ENCODE data around the gene EXOC1L. TPM values are rescaled to one million over a fixed set of nuclear protein-coding genes. Genes with fewer than 3 reads are reported as not detected.

Gene EXOC1L
- total and polyA plus RNA-seq, 9 of the 15 experiments (the other 6 are each of a cell fraction or from before 2014, with no cell fraction given) = 0.38 to 3.9 (median 1.0) TPM; not detected in 1

DNA sequence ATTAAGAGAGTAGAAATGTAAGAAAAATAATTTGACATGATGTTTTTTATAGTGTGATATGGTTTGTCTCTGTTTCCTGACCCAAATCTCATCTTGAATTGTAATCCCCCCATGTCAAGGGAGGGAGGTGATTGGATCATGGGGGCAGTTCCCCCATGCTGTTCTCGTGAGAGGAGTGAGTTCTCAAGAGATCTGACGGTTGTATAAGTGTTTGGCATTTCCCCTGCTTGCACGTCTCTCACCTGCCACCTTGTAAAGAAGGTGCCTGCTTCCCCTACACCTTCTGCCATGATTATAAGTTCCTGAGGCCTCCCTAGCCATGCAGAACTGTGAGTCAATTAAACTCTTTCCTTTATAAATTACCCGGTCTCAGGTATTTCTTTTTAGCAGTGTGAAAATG lies 34.8 kb upstream of the EXOC1L start:
- Histone ChIP-seq H3K4me1 (replicated peaks in 1 of 2; ENCODE audit: control insufficient read depth in 2 of 2, insufficient read depth in 2 of 2, low read length in 2 of 2) (no peaks in the 10 kb centered on the region; a peak in 1 of 5 replicates), H3K9me1 (ENCODE audit: control insufficient read depth, insufficient read depth, low read length) (no peaks in the 10 kb centered on the region), H4K20me1 (replicated peaks; ENCODE audit: control insufficient read depth, insufficient read depth, low read length) (no peaks in the 10 kb centered on the region), H3K9me3 (replicated peaks; ENCODE audit: control insufficient read depth, insufficient read depth, low read depth, low read length) (no peaks in the 10 kb centered on the region), H3K27me3 (ENCODE audit: control insufficient read depth in 2 of 2, insufficient read depth in 2 of 2, low read length in 2 of 2) (no peaks in the 10 kb centered on the region), H3K79me2 (ENCODE audit: control insufficient read depth, insufficient read depth, low read length) (no peaks in the 10 kb centered on the region), H2AFZ (ENCODE audit: low read depth, low read length) (no peak overlapping the region; the same call in 1 of the 2 replicates), H3K9ac (ENCODE audit: insufficient read depth in 1 of 2, low read depth in 2 of 2, low read length in 2 of 2) (no peak overlapping the region), H3K27ac (ENCODE audit: extremely low read depth, low read depth, low read length) (no peak overlapping the region), H3K4me3 (no peak overlapping the region), H3K4me2 (ENCODE audit: insufficient read depth, low read length) (no peak overlapping the region), H3K36me3 (ENCODE audit: control insufficient read depth, insufficient read depth, low read length) (no peaks in the 10 kb centered on the region)
- TF ChIP-seq CBX1 (IDR thresholded peaks at IDR 0.05; ENCODE audit: low read depth) (no peak), CHD2 (IDR thresholded peaks at IDR 0.05; ENCODE audit: low read depth, low read length) (peak; percentile 79)
- ChIA-PET POLR2A (no interaction called here), CTCF (ENCODE audit: low intra/inter-chr PET ratio) (no interaction called here)
- 11% methylated on average over 4 of the region's 4 CpGs for WGBS (ENCODE audit: insufficient coverage, low coverage, missing lambda C conversion rate)
- ATAC-seq = no peak
- in situ Hi-C loops (cut with MboI) (no loop called here), intact Hi-C loops (cut with micrococcal nuclease) (no loop called here)
- no peak for DNase-seq (ENCODE audit: extremely low read depth in 1 of 4, low spot score in 3 of 4)
- no TSS peak for BruUV-seq (replicated peaks)
- FAIRE-seq = no peak

DNA sequence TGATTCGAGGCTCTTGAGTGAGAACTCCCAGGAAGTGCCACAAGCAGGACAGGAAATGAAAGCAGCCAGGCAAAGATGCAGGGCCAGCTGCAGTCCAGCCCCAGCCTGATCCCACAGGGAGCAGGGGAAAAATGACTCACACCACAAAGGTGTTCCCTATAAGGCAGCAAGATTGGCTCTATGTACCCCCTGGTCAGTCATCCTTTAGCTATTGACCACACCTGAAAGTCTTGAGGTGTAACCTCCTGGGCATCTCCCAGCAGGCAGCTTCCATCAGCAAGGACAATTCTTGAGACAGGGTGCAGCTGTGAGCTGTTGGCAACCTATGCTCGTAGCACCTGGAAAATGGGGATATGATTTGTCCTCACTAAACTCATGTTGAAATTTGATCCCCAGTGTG lies 27.9 kb upstream of the EXOC1L start:
- intact Hi-C loops (cut with micrococcal nuclease) (no loop called here), in situ Hi-C loops (cut with MboI) (no loop called here)
- TF ChIP-seq GABPA (tag; conservative IDR thresholded peaks at IDR 0.05; ENCODE audit: low read depth) (0 out of 2 replicates have a peak, but pooled peaks have one; percentile 29), TBP (optimal IDR thresholded peaks at IDR 0.05; ENCODE audit: low read depth, low read length) (no peak), ZNF445 (CRISPR knock-in tag; IDR thresholded peaks at IDR 0.05; ENCODE audit: low read depth) (no peak), DIDO1 (tag; IDR thresholded peaks at IDR 0.05; ENCODE audit: low read depth) (no peak)
- CTCF ChIA-PET (ENCODE audit: low intra/inter-chr PET ratio) = no interaction called here
- Histone ChIP-seq H3K9me1 (ENCODE audit: control insufficient read depth, insufficient read depth, low read length) (no peaks in the 10 kb centered on the region), H2AFZ (ENCODE audit: low read depth, low read length) (peak overlapping the region; percentile 7; the same call in 1 of the 2 replicates), H3K9me3 (replicated peaks; ENCODE audit: control insufficient read depth, insufficient read depth, low read depth, low read length) (no peaks in the 10 kb centered on the region), H3K27me3 (ENCODE audit: control insufficient read depth in 2 of 2, insufficient read depth in 2 of 2, low read length in 2 of 2) (no peaks in the 10 kb centered on the region; a peak in 1 of 5 replicates), H3K4me3 (no peak overlapping the region), H4K20me1 (replicated peaks; ENCODE audit: control insufficient read depth, insufficient read depth, low read length) (no peaks in the 10 kb centered on the region), H3K36me3 (ENCODE audit: control insufficient read depth, insufficient read depth, low read length) (no peaks in the 10 kb centered on the region), H3K27ac (ENCODE audit: extremely low read depth, low read depth, low read length) (no peak overlapping the region), H3K79me2 (ENCODE audit: control insufficient read depth, insufficient read depth, low read length) (no peaks in the 10 kb centered on the region), H3K4me2 (ENCODE audit: insufficient read depth, low read length) (no peak overlapping the region), H3K9ac (ENCODE audit: insufficient read depth in 1 of 2, low read depth in 2 of 2, low read length in 2 of 2) (no peak overlapping the region), H3K4me1 (replicated peaks in 1 of 2; ENCODE audit: control insufficient read depth in 2 of 2, insufficient read depth in 2 of 2, low read length in 2 of 2) (peaks cover 0 to 6% of the 10 kb centered on the region in 2 experiments; a peak in 1 of 5 replicates)
- 13% methylated on average over 2 of the region's 2 CpGs for WGBS (ENCODE audit: insufficient coverage, low coverage, missing lambda C conversion rate)
- ATAC-seq (no peak), DNase-seq (ENCODE audit: extremely low read depth in 1 of 4, low spot score in 3 of 4) (no peak), FAIRE-seq (no peak)
- POLR2A ChIA-PET = no interaction called here
- no TSS peak for BruUV-seq (replicated peaks)
